GM23248 (cell line): Measurements from ENCODE around the gene PFN3. TPM values are rescaled to one million over a fixed set of nuclear protein-coding genes. Genes with fewer than 3 reads are reported as not detected.

Experiments used
- DNase-seq: peaks from one replicate; pipeline ENCODE4 v3.0.0-alpha.2; 2015
- H2AFZ ChIP-seq: fragments of 200-600 bp; sonication (generic); 2 replicates; pipeline ENCODE4 v1.6.1; 2016; ENCODE audit warnings: antibody characterized with exemption
- H3F3A ChIP-seq: fragments of 200-600 bp; sonication (generic); 2 replicates; pipeline ENCODE4 v1.6.1; 2016; ENCODE audit warnings: mild to moderate bottlenecking, antibody characterized with exemption, mixed run types; ENCODE audit not compliant: insufficient read depth
- H3K27ac ChIP-seq: fragments of 200-600 bp; sonication (generic); 2 replicates; pipeline ENCODE4 v1.5.1; 2016; ENCODE audit warnings: mild to moderate bottlenecking
- H3K27me3 ChIP-seq: fragments of 200-600 bp; sonication (generic); replicated peaks from 2 replicates; pipeline ENCODE4 v1.6.1; 2016; ENCODE audit warnings: mild to moderate bottlenecking; ENCODE audit not compliant: insufficient read depth
- H3K36me3 ChIP-seq: fragments of 200-600 bp; sonication (generic); 2 replicates; pipeline ENCODE4 v1.6.1; 2016; ENCODE audit warnings: low read depth, mild to moderate bottlenecking
- H3K4me1 ChIP-seq: fragments of 200-600 bp; sonication (generic); 2 replicates; pipeline ENCODE4 v1.6.1; 2016; ENCODE audit warnings: mild to moderate bottlenecking; ENCODE audit not compliant: insufficient read depth
- H3K4me2 ChIP-seq: fragments of 200-600 bp; sonication (generic); one replicate; pipeline ENCODE4 v1.6.1; 2016; ENCODE audit warnings: mild to moderate bottlenecking; ENCODE audit not compliant: unreplicated experiment
- H3K4me3 ChIP-seq: fragments of 200-600 bp; sonication (generic); 2 replicates; pipeline ENCODE4 v1.5.1; 2016; ENCODE audit warnings: mild to moderate bottlenecking
- H3K79me2 ChIP-seq: fragments of 200-600 bp; sonication (generic); 2 replicates; pipeline ENCODE4 v1.6.1; 2016; ENCODE audit warnings: mild to moderate bottlenecking; ENCODE audit not compliant: insufficient read depth
- H3K9ac ChIP-seq: fragments of 200-600 bp; sonication (generic); 2 replicates; pipeline ENCODE4 v1.6.1; 2016; ENCODE audit warnings: mild to moderate bottlenecking
- H3K9me2 ChIP-seq: fragments of 200-600 bp; sonication (generic); 2 replicates; pipeline ENCODE4 v1.6.1; 2016; ENCODE audit warnings: mixed run types, mild to moderate bottlenecking, moderate library complexity; ENCODE audit not compliant: insufficient read depth
- H3K9me3 ChIP-seq: fragments of 200-600 bp; sonication (generic); one replicate; pipeline ENCODE4 v1.6.1; 2017; ENCODE audit warnings: low read depth
- H4K20me1 ChIP-seq: fragments of 200-600 bp; sonication (generic); 2 replicates; pipeline ENCODE4 v1.6.0; 2016; ENCODE audit not compliant: insufficient read depth
- EZH2 ChIP-seq: fragments of 200-600 bp; sonication (generic); IDR thresholded peaks from 2 replicates; pipeline ENCODE4 v1.6.1; 2018; ENCODE audit warnings: antibody characterized with exemption, mild to moderate bottlenecking; ENCODE audit not compliant: insufficient read depth, poor library complexity, severe bottlenecking
- EZH2phosphoT487 ChIP-seq: fragments of 200-600 bp; sonication (generic); IDR thresholded peaks from 2 replicates; pipeline ENCODE4 v1.6.1; 2018; ENCODE audit warnings: antibody characterized with exemption, moderate library complexity, mild to moderate bottlenecking, low read depth; ENCODE audit not compliant: insufficient read depth
- WGBS, 2 experiments: methylation state at CpG; one replicate each; pipeline ENCODE4 v1.1.6; 2015 to 2017; ENCODE audit warnings: low lambda C conversion rate in 2 of 2, low coverage in 1 of 2; ENCODE audit errors: missing lambda C conversion rate in 2 of 2; 5-methylcytosine and 5-hydroxymethylcytosine counted together
- in situ Hi-C: fragments of 300-500 bp; cut with MboI; formaldehyde crosslinking; loops from 2 replicates; pipeline ENCODE4 v1.15.0; 2020
- polyA plus RNA-seq: library from polyadenylated mRNA; unstranded; fragments of >200 nt; fragmentation: Nextera tagmentation; extraction: Ambion mirVana; gene quantifications from 2 replicates; pipeline ENCODE4 v1.2.1, GENCODE V29; 2016
- total RNA-seq: library from RNA; depleted of rRNA; stranded (reverse); fragments of >200 nt; shearing (Covaris generic); gene quantifications from 2 replicates; pipeline ENCODE4 v1.2.3, GENCODE V29; 2014

Gene PFN3
- total and polyA plus RNA-seq, 2 experiments from 2014 or later = not detected

- no peak for DNase-seq
- Histone ChIP-seq H3K9ac (no peak overlapping the region), H3K4me3 (no peak overlapping the region), H3K4me2 (no peak overlapping the region), H3K36me3 (no peaks in the 10 kb centered on the region), H2AFZ (no peak overlapping the region), H3K27ac (no peak overlapping the region), H4K20me1 (no peaks in the 10 kb centered on the region), H3F3A (no peaks in the 10 kb centered on the region), H3K79me2 (no peaks in the 10 kb centered on the region), H3K4me1 (peaks cover 2% of the 10 kb centered on the region; the same call in 1 of the 2 replicates), H3K9me2 (no peaks in the 10 kb centered on the region), H3K9me3 (no peaks in the 10 kb centered on the region), H3K27me3 (no peaks in the 10 kb centered on the region)
- TF ChIP-seq EZH2phosphoT487 (no peak), EZH2 (no peak)
- 58 to 60% methylated on average over 5 of the region's 5 CpGs for WGBS, 2 experiments
- in situ Hi-C loops = no loop called here
These were observed 42.1 kb downstream of the PFN3 start for GRCh38 chr5:177358370-177358819.

GRCh38 chr5:177357459-177358351 is 42.8 kb downstream of the PFN3 start, which contains the start of gene RGS14:
TSS of gene RGS14 (plus strand) at chr5:177357924. CDS start at chr5:177358025, 101 bp downstream.
- no peaks in the 10 kb centered on the region for H3K9me3 ChIP-seq
- H3K4me3 ChIP-seq = no peak within 1 kb of the TSS
- no peak within 1 kb of the TSS for H3K27ac ChIP-seq
- H3K9me2 ChIP-seq = no peaks in the 10 kb centered on the region
- DNase-seq = peak; percentile 72
- H3K4me2 ChIP-seq = no peak within 1 kb of the TSS
- 0 out of 2 replicates have a peak within 1 kb of the TSS, but pooled peaks have one; percentile 33 for H2AFZ ChIP-seq
- no peak within 1 kb of the TSS for H3K9ac ChIP-seq
- H3K79me2 ChIP-seq = no peaks in the 10 kb centered on the region
- H3K4me1 ChIP-seq = no peaks in the 10 kb centered on the region
- H3K36me3 ChIP-seq = no peaks in the 10 kb centered on the region
- no peaks in the 10 kb centered on the region for H4K20me1 ChIP-seq
- H3K27me3 ChIP-seq = no peaks in the 10 kb centered on the region
- TF ChIP-seq EZH2 (no peak), EZH2phosphoT487 (no peak)
- in situ Hi-C loops = no loop called here
- WGBS, 2 experiments = 35 to 41% methylated on average over 35 to 37 of the region's 37 CpGs
- no peaks in the 10 kb centered on the region for H3F3A ChIP-seq

GRCh38 chr5:177357146-177357458 is 43.4 kb downstream of the PFN3 start:
- no peak overlapping the region for H3K9ac ChIP-seq
- no peaks in the 10 kb centered on the region for H3K79me2 ChIP-seq
- H3K4me3 ChIP-seq = no peak overlapping the region
- 61 to 68% methylated on average over 5 of the region's 5 CpGs for WGBS, 2 experiments
- no peaks in the 10 kb centered on the region for H3K9me2 ChIP-seq
- H4K20me1 ChIP-seq = no peaks in the 10 kb centered on the region
- TF ChIP-seq EZH2 = no peak
- no peak for TF ChIP-seq EZH2phosphoT487
- H3F3A ChIP-seq = no peaks in the 10 kb centered on the region
- no peaks in the 10 kb centered on the region for H3K36me3 ChIP-seq
- no peaks in the 10 kb centered on the region for H3K9me3 ChIP-seq
- H3K27ac ChIP-seq = no peak overlapping the region
- in situ Hi-C loops = no loop called here
- no peaks in the 10 kb centered on the region for H3K4me1 ChIP-seq
- no peak overlapping the region for H2AFZ ChIP-seq
- no peak overlapping the region for H3K4me2 ChIP-seq
- no peak for DNase-seq
- no peaks in the 10 kb centered on the region for H3K27me3 ChIP-seq

GRCh38 chr5:177356746-177357145 is 43.7 kb downstream of the PFN3 start:
- H2AFZ ChIP-seq = no peak overlapping the region
- TF ChIP-seq EZH2 (no peak), EZH2phosphoT487 (no peak)
- 38 to 40% methylated on average over 3 of the region's 3 CpGs for WGBS, 2 experiments
- H4K20me1 ChIP-seq = no peaks in the 10 kb centered on the region
- no peaks in the 10 kb centered on the region for H3K9me3 ChIP-seq
- H3K4me1 ChIP-seq = no peaks in the 10 kb centered on the region
- no peak overlapping the region for H3K4me3 ChIP-seq
- no peaks in the 10 kb centered on the region for H3K9me2 ChIP-seq
- no peak for DNase-seq
- no peak overlapping the region for H3K27ac ChIP-seq
- in situ Hi-C loops = no loop called here
- H3K79me2 ChIP-seq = no peaks in the 10 kb centered on the region
- no peaks in the 10 kb centered on the region for H3F3A ChIP-seq
- H3K27me3 ChIP-seq = no peaks in the 10 kb centered on the region
- no peak overlapping the region for H3K9ac ChIP-seq
- no peaks in the 10 kb centered on the region for H3K36me3 ChIP-seq
- H3K4me2 ChIP-seq = no peak overlapping the region
